ENCODE measurements around the gene ZFP3.
A peak's percentile ranks its signal among the peaks of the same experiment; 100 is the strongest.
"Not testable (repeated sequence)": the region's sequence is repeated elsewhere in the genome, so short reads cannot be mapped to it uniquely, and the experiment has no call there.

The ZFP3 gene

DNA sequence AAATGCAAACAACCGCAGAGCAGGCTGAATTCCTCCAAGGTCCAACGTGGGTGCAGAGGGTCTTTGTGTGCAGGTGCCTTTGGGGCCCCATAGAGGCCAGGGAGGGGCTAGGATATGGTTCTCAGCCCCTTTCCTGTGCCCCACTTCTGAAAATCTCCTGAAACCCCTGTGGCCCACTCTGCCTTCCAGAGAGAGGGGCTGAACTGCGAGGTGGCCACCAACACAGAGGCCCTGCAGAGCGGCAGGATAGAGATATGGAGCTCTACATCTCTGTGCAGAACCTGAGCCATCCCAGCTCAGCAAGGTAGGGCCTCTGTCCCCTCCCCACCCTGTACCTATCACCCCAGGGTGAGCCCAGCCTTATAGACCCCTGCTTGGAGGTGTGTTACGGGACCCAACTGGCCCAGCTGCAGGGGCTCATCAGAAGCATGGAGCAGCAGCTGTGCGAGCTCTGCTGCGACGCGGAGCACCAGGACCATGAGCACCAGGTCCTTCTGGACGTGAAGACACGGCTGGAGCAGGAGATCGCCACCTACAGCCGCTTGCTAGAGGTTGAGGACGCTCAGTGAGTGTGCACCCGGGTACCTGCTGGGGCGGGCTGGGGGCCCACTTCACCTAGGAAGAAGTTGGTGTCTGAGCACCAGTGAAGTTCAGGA, 43.0 kb downstream of the ZFP3 start:
- in situ Hi-C loops (cut with HindIII; ENCODE audit: low pct_ligation_motif_present, low sequenced_read_pairs): no loop called here
- no peak for DNase-seq
- no peak for TF ChIP-seq CTCF (IDR thresholded peaks at IDR 0.05; ENCODE audit: low read depth, low read length, missing control alignments)
- no peak overlapping the region for H3K4me3 ChIP-seq (ENCODE audit: low read depth, low read length)
- H3K27ac ChIP-seq: no peak overlapping the region
- no peaks in the 10 kb centered on the region for H3K36me3 ChIP-seq (replicated peaks)
- peaks cover 12% of the 10 kb centered on the region for H3K27me3 ChIP-seq (replicated peaks)

DNA sequence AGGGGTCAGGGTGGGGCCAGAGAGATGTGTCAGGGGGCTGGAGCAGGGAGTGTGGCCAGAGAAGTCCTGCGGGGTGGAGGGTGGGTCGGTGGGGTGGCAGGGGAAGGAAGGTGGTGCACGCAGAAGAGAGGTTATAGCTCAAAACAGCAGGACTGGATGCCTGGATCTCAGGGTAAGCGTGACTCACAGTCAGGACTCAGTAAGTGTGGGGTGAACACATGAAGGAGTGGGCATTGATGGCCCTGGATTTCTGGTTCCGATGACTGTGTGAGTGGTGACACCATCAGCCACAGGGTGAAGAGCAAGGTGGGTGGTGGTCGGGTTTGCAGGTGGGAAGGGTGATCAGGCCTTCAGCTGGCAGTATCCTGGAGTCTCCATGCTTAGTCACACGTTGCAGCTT, 43.8 kb downstream of the ZFP3 start:
- H3K36me3 ChIP-seq (replicated peaks); DNase-seq; H3K27ac ChIP-seq; in situ Hi-C loops (cut with HindIII; ENCODE audit: low pct_ligation_motif_present, low sequenced_read_pairs); H3K4me3 ChIP-seq (ENCODE audit: low read depth, low read length); H3K27me3 ChIP-seq (replicated peaks): not testable (repeated sequence)

DNA sequence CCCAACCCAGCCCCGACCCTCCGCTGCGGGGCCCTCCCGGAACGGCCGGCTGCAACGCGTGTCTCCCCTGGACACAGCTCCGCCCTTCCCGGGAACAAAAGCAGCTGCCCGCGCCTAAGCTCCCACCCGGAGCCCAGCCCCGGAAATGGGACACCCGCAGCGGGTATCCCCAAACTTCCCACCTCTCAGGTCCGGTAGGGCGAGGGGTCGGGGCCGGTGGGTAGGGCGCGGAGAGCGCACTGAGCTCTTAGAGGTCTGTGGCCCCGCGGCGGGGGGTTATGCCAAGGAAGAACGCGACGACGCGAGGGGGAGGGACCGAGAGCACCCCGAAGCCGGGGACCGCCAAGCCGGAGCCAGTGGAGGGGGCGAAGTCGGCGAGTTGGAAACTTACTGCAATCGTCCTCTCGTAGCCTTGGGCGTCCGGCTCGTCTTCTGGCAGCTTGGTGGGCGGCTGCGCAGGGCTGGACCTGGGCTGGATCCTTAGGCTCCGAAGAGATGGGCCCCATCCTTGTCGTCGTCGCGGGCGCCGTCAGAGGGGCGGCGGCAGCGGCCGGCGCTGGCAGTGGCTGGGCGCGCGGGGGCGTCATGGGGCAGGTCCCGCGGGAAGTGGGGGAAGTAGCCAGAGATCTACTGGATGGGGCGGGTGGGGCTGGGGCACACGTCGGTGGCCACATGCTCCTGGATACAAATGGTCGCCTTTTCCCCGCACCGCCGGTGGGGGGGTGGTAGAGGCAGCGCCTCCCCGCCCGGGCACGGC, 44.5 kb downstream of the ZFP3 start:
- peaks cover 7% of the 10 kb centered on the region for H3K27me3 ChIP-seq (replicated peaks)
- H3K4me3 ChIP-seq (ENCODE audit: low read depth, low read length): peak overlapping the region; percentile 43
- in situ Hi-C loops (cut with HindIII; ENCODE audit: low pct_ligation_motif_present, low sequenced_read_pairs): no loop called here
- H3K36me3 ChIP-seq (replicated peaks): no peaks in the 10 kb centered on the region
- H3K27ac ChIP-seq: no peak overlapping the region
- TF ChIP-seq CTCF (IDR thresholded peaks at IDR 0.05; ENCODE audit: low read depth, low read length, missing control alignments): no peak
- no peak for DNase-seq

- no peak for TF ChIP-seq CTCF (IDR thresholded peaks at IDR 0.05; ENCODE audit: low read depth, low read length, missing control alignments)
- Histone ChIP-seq H3K36me3 (replicated peaks) (no peaks in the 10 kb centered on the region), H3K4me3 (ENCODE audit: low read depth, low read length) (no peak overlapping the region), H3K27me3 (replicated peaks) (peaks cover 7% of the 10 kb centered on the region), H3K27ac (no peak overlapping the region)
- in situ Hi-C loops (cut with HindIII; ENCODE audit: low pct_ligation_motif_present, low sequenced_read_pairs): no loop called here
- DNase-seq: no peak
Observed at GRCh38 chr17:5123343-5124124, 45.3 kb downstream of the ZFP3 start.

- in situ Hi-C loops (cut with HindIII; ENCODE audit: low pct_ligation_motif_present, low sequenced_read_pairs): not testable (repeated sequence)
Observed at GRCh38 chr17:5124125-5124760, 46.0 kb downstream of the ZFP3 start.

DNA sequence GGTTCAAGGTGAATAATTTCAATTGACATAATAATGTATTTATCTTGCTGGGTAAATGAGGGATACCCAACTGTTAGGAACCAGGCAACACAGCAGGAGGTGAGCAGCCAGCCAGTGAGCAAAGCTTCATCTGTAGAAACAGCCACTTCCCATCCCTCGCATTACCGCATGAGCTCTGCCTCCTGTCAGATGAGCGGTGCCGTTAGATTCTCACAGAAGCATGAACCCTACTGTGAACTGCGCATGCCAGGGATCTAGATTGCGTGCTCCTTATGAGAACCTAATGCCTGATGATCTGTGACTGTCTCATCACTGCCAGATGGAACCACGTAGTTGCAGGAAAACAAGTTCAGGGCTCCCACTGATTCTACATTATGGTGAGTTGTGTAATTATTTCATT, 46.6 kb downstream of the ZFP3 start:
- H3K27ac ChIP-seq; H3K36me3 ChIP-seq (replicated peaks); in situ Hi-C loops (cut with HindIII; ENCODE audit: low pct_ligation_motif_present, low sequenced_read_pairs); H3K4me3 ChIP-seq (ENCODE audit: low read depth, low read length); DNase-seq; H3K27me3 ChIP-seq (replicated peaks): not testable (repeated sequence)

More at GRCh38 chr17:5124125-5124760, 46.0 kb downstream of the ZFP3 start:
- H3K36me3 ChIP-seq (replicated peaks); H3K27me3 ChIP-seq (replicated peaks); H3K27ac ChIP-seq; DNase-seq; H3K4me3 ChIP-seq (ENCODE audit: low read depth, low read length): not testable (repeated sequence)

All from brain microvascular endothelial cell (primary cell).